HUDEP-2 (cell line): ENCODE measurements around the gene SORCS2.

Source experiments
- DNase-seq, 76 experiments: peaks; one replicate each; lab custom pipeline; 2025; ENCODE audit not compliant: unreplicated experiment in 76 of 76; lab: John Stamatoyannopoulos, UW

The SORCS2 gene

GRCh38 chr4:7420661-7421040 is 228.3 kb downstream of the SORCS2 start:
- DNase-seq = no peak

DNA sequence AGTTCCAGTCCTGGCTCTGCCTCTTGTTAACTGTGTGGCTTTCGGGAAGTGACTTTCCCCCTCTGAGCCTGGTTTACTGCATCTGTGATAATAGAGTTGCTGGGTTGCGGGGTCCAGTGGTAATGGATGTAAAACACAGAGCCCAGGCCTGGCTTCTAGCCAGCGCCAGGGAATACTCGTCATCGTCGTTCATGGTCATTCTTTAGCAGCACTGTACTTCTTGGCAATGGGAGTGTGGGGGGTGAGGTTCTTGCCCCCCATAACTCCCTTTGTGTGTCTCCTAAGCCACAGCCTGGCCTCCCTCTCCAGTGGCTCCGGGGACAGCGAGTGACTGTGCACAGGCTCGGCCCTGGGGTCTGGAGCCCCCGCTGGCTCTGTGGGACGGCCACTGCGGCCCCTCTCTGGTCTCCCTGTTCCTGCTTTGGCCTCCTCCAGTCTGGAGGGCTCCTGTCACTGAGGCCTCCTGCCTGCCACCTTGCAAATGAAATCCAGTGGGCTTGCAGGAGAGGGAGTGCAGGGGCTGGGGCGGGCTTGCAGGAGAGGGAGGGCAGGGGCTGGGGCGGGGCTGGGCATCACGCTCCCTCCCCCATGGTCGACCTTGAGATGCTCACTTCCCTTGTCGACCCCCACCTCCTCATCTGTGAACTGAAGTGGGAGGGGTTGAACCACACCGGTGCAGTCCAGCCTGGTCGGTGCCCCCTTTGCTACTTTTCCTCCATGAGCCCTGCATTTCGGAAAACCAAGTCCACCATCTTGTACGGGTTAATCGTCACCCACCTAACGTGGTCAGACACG is 229.2 kb downstream of the SORCS2 start:
- no peak for DNase-seq

GRCh38 chr4:7422151-7422897 is 230.0 kb downstream of the SORCS2 start:
- no peak for DNase-seq

GRCh38 chr4:7422898-7423180 is 230.5 kb downstream of the SORCS2 start:
- DNase-seq = no peak

DNA sequence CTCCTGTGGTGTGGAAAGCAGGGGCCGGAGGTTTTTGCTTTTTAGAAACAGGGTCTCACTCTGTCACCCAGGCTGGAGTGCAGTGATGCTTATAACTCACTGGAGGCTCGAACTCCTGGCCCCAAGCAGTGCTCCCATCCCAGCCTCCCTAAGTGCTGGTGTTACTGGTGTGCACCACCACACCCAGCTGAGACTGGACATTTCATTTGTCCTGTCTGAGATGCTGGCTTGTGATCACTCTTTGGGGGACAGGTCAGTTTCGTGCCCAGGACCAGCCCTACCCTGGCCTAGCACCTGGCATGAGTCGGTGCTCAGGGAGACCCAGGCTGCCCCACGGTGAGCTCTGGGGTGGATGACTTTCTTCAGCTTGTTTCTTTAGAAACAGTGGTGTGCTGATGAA is 231.1 kb downstream of the SORCS2 start:
- DNase-seq = no peak

GRCh38 chr4:7423801-7424552 is 231.6 kb downstream of the SORCS2 start:
- no peak for DNase-seq

DNA sequence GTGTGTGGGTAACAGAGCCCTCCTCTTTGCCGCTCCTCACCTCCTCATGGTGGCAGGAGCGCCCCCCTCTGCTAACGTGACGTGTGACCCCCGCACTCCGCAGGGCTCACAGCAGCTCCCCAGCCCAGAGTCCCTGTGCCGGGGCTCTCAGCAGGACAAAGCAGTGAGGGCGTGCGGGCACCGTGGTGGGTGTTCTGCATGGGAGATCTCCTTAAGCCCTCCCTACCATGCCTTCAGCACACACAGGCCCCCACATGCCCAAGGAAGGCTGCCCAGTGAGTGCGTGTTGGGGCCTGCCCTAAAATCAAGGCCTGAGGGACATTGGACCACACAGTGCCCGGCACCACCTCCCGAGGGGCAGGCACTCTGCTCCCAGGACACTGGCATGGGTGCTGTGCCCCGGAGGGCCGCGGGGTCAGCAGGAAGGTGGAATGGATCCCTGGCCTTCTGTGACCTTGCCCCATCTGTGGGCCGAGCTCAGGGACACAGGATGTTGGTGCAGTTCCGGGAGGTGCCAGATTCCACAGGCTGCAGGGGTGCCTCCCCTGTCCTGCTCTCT is 232.3 kb downstream of the SORCS2 start:
- DNase-seq = no peak

GRCh38 chr4:7425124-7425523 is 232.8 kb downstream of the SORCS2 start:
- no peak for DNase-seq

DNA sequence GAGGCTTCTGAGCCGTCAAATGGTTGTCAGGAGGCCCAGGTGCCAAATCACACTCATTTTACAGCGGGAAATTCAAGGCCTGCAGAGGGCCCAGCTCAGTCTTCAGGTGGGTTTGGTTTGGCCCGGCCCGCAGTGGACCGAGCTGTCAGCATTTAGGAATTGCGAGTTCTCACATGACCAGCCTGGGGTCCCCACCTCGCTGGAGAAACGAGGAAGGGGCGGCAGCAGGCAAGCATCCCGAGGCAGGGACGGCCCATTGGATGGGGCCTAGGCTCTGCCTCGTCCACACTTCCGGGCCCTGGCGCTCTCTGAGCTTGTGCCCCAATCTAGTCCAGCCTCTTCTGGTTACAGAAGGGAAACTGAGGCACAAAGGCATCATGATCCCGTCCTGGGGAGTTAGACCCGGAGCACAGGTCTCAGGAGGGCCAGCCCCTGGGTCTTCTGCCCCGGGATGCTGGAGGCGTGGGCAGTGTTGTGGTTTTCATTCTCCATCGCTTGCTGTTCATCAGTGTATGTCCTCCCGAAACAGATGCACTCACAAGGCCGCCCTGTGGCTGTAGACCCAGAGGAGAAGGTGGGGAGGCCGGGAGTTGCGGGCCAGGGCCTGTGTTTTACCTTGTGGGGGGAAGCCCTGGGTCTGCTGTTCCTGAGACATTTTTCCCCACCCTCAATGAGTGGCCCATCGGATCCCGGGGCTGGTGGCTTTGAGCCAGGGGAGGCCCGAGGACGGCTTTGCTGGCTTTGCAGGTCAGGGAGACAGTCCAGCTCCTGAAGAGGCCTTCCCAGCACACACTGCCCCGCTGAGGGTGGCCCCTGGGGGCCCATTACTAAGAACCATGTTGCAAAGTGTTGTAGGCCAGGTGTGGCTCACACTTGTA is 233.5 kb downstream of the SORCS2 start:
- no peak for DNase-seq

GRCh38 chr4:7426525-7427171 is 234.3 kb downstream of the SORCS2 start:
- DNase-seq = no peak

DNA sequence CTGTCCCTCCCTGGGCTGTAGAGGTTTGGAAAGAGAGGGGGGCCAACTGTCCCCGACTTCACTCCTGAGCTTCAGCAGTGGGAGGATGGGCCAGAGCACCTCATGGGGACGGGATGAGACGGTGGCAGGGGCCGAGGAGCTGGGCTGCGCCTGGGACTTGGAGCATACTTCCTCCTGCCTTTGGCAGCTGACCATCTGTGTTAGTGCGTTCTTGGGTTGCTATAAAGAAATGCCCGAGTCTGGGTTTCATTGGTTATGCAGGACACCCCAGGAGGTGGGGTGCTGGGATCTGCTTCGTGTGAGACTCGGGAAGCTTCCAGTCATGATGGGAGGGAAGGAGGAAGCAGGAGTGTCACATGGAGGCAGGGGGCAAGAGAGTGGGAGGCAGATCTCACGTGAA is 235.0 kb downstream of the SORCS2 start:
- no peak for DNase-seq

DNA sequence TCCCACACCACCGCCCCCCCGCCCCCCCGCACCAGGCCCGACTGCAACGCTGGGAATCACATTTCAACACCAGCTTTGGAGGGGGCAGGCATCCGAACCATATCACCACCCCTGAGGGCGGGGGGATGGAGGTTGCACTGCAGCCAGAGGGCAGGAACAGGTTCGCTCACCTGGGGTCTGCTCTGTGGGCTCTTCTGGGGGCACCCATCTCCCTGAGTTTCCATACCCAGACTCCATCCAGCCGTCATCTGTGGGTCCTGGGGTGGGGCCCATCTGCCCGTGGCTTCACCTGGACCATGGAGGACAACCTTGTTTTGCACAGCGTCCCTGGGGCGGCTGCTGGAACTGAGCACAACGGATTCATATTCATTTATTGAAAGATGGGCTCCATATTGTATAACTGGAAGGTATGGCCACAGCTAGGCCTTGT is 235.5 kb downstream of the SORCS2 start:
- DNase-seq = no peak

DNA sequence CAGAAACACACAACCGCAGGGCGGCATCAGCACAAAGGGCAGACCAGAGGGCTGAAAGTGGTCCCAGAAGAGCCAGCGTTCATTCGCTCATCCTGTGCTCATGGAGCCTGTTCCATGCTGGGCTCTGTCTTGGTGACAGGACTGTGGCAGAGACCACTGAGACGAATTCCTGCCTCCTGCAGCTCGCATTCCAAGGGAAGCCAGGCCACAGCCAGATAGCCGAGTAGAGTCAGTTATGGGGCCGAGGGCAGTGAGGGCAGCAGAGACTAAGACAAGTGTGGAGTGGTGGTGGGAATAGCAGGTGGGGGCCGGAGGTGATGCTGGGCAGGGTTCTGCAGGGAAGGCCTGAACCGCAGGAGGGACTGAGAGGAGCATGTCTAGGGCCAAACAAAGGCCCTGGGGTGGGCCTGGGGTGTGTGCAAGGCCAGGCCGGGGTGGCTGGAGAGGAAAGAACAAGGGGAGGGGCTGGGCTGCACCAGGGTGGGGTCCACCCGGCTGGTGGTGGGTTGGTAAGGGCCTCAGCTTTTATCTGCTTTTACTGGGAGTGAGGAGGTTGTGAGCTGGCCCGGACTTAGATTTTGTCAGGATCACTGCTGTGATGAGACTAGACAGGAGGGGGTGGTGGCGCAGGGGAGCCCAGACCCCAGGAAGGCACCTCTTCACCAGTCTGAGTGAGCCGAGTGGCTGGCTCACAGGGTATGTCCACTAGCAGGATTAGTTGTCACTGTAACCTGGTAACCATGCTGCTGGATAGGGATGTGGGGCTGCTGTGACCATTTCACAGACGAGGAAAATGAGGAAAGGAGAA is 236.1 kb downstream of the SORCS2 start:
- no peak for DNase-seq

- DNase-seq = no peak
Measured at GRCh38 chr4:7429069-7429416, 236.7 kb downstream of the SORCS2 start.

GRCh38 chr4:7429601-7430078 is 237.3 kb downstream of the SORCS2 start:
- DNase-seq = no peak

DNA sequence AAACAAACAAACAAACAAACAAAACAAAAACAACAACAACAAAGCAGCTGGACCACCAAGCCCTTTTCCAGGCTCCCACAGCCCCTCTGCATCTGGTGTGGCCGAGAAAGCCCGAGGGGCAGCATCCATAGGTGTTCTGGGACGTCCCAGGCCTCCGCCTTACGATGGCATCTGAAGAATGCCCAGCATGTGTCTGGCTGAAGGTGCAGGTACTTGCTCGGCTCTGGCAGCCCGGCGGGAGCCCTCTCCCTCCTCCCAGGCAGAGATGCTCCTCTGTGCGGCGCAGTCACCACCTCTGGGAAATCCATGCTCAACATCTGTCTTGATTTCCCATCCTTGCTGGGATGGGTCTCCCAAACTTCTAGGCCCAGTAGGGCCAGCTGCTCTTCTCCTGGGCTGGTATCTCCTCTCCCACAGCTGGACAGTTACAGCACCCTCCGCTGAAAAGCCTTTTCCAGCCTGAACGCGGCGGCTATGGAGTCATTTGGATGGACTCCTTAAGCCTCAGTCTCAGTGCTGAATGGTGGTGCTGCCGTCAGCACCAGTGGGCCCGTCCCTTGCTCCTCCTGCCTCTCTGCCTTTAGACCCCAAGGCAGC is 238.1 kb downstream of the SORCS2 start:
- DNase-seq = no peak

- no peak for DNase-seq
Measured at GRCh38 chr4:7430965-7431695, 238.8 kb downstream of the SORCS2 start.
